IPS DF 6.9 (cell line): ENCODE measurements around the gene GALNTL6.

Experiments
- DNase-seq: peaks from one replicate; pipeline ENCODE4 v3.0.0-alpha.2; 2013; ENCODE audit warnings: low read depth, low spot score
- H3K27ac ChIP-seq: one replicate; pipeline ENCODE4 v1.5.1; 2013; ENCODE audit warnings: low read length, control low read depth
- H3K27me3 ChIP-seq: 2 replicates; pipeline ENCODE4 v1.6.1; 2013; ENCODE audit warnings: mild to moderate bottlenecking, low read length; ENCODE audit not compliant: control insufficient read depth, insufficient read depth
- H3K36me3 ChIP-seq: 2 replicates; pipeline ENCODE4 v1.6.1; 2013; ENCODE audit warnings: low read length; ENCODE audit not compliant: control insufficient read depth, insufficient read depth
- H3K4me1 ChIP-seq: 2 replicates; pipeline ENCODE4 v1.6.1; 2013; ENCODE audit warnings: low read length; ENCODE audit not compliant: control insufficient read depth, insufficient read depth
- H3K4me3 ChIP-seq: 2 replicates; pipeline ENCODE4 v1.5.1; 2013; ENCODE audit warnings: mild to moderate bottlenecking, low read length
- H3K9me3 ChIP-seq: 2 replicates; pipeline ENCODE4 v1.6.1; 2013; ENCODE audit warnings: low read length, inconsistent platforms; ENCODE audit not compliant: control insufficient read depth, insufficient read depth
- WGBS: extraction: QIAGEN DNeasy Blood & Tissue Kit; methylation state at CpG from one replicate; pipeline ENCODE4 v1.1.7; 2013; ENCODE audit warnings: mixed read lengths, missing lambda C conversion rate; ENCODE audit not compliant: insufficient read length, insufficient coverage; 5-methylcytosine and 5-hydroxymethylcytosine counted together

GALNTL6 gene

DNA sequence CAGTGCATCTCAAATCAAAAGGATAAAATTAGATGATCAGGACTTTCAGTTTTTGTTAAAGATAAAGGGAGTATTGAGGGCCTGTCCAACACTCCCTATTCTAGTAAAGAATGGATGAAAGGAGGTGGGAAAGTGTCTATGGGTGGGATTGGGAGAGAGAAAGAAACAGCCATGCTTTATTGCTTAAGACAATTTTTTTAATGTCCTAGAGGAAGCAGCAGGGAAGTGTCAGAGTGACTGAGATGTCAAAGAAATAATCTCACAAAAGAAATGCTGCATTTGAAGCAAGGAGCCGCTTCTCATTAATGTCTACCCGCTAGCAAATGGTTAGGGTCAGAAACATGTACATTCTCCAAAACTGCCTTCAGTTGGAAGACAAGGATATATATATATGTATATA, 1238.0 kb downstream of the GALNTL6 start:
- DNase-seq = no peak
- Histone ChIP-seq H3K27ac (no peak overlapping the region), H3K9me3 (no peaks in the 10 kb centered on the region), H3K4me3 (no peak overlapping the region), H3K36me3 (no peaks in the 10 kb centered on the region), H3K27me3 (no peaks in the 10 kb centered on the region), H3K4me1 (0 out of 2 replicates have a peak, but pooled peaks cover 1% of the 10 kb centered on the region)
- no CpG with 5 or more reads among the region's 2 CpGs for whole genome bisulfite sequencing

GRCh38 chr4:173051716-173052115, 1238.5 kb downstream of the GALNTL6 start:
- no CpG with 5 or more reads among the region's 9 CpGs for WGBS
- H3K9me3 ChIP-seq = no peaks in the 10 kb centered on the region
- H3K4me3 ChIP-seq = no peak overlapping the region
- H3K36me3 ChIP-seq = no peaks in the 10 kb centered on the region
- no peak for DNase-seq
- no peak overlapping the region for H3K27ac ChIP-seq
- 0 out of 2 replicates have a peak, but pooled peaks cover 1% of the 10 kb centered on the region for H3K4me1 ChIP-seq
- no peaks in the 10 kb centered on the region for H3K27me3 ChIP-seq

DNA sequence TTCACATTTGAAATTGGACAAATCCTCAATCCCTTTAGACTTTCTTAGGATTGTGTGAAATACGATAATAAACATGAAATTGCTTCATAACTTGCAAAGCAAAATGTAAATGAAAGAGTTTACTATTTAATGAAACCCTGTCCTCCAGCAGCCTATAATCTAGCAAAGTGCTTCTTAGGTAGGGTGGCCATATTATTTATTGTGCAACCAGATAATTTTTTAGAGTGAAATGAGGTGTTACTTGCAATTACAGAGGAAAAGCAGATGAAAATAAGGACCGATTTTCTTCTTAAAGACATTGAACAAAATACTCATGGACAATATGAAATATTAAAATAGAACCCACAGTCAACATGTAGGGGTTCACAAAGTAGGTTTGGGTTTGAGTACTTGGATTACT, 1239.2 kb downstream of the GALNTL6 start:
- H3K4me1 ChIP-seq = 0 out of 2 replicates have a peak, but pooled peaks cover 1% of the 10 kb centered on the region
- no peak overlapping the region for H3K27ac ChIP-seq
- WGBS = no CpG with 5 or more reads among the region's 2 CpGs
- H3K36me3 ChIP-seq = no peaks in the 10 kb centered on the region
- no peak for DNase-seq
- no peaks in the 10 kb centered on the region for H3K9me3 ChIP-seq
- H3K27me3 ChIP-seq = no peaks in the 10 kb centered on the region
- no peak overlapping the region for H3K4me3 ChIP-seq

DNA sequence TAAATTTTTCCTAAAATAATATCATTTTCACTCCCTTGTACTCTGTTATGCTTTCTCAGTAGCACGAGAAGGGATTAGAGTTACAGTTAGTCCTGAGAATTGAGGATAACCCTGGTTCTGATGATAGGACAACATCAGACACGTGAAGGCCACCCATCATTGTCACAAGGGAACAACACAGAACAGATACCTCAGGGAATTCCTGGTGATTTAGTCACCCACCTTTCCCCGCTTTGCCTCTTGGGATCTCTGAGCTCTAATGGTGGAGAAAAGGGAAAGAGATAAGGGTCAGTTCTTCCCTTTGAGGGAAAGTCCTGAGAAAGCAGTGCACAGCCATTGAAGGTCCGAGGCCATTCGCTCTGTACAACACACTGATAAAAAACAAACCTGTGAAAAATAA, 1243.1 kb downstream of the GALNTL6 start:
- no peaks in the 10 kb centered on the region for H3K36me3 ChIP-seq
- no peaks in the 10 kb centered on the region for H3K27me3 ChIP-seq
- no peaks in the 10 kb centered on the region for H3K9me3 ChIP-seq
- H3K4me1 ChIP-seq = peaks cover 3% of the 10 kb centered on the region; the same call in 1 of the 2 replicates
- DNase-seq = no peak
- H3K27ac ChIP-seq = no peak overlapping the region
- no peak overlapping the region for H3K4me3 ChIP-seq
- no CpG with 5 or more reads among the region's 5 CpGs for WGBS

GRCh38 chr4:173056710-173057109, 1243.5 kb downstream of the GALNTL6 start:
- Histone ChIP-seq H3K27ac (no peak overlapping the region), H3K4me1 (peaks cover 2% of the 10 kb centered on the region; the same call in 1 of the 2 replicates), H3K4me3 (no peak overlapping the region), H3K9me3 (no peaks in the 10 kb centered on the region), H3K36me3 (no peaks in the 10 kb centered on the region), H3K27me3 (no peaks in the 10 kb centered on the region)
- no peak for DNase-seq
- WGBS = no CpG with 5 or more reads among the region's 2 CpGs

- no peak for DNase-seq
- H3K27me3 ChIP-seq = no peaks in the 10 kb centered on the region
- no peak overlapping the region for H3K27ac ChIP-seq
- H3K9me3 ChIP-seq = no peaks in the 10 kb centered on the region
- no peaks in the 10 kb centered on the region for H3K36me3 ChIP-seq
- H3K4me1 ChIP-seq = peaks cover 1% of the 10 kb centered on the region; the same call in 1 of the 2 replicates
- no CpG with 5 or more reads among the region's 3 CpGs for whole genome bisulfite sequencing
- no peak overlapping the region for H3K4me3 ChIP-seq
Observed at GRCh38 chr4:173057442-173057841, 1244.2 kb downstream of the GALNTL6 start.

DNA sequence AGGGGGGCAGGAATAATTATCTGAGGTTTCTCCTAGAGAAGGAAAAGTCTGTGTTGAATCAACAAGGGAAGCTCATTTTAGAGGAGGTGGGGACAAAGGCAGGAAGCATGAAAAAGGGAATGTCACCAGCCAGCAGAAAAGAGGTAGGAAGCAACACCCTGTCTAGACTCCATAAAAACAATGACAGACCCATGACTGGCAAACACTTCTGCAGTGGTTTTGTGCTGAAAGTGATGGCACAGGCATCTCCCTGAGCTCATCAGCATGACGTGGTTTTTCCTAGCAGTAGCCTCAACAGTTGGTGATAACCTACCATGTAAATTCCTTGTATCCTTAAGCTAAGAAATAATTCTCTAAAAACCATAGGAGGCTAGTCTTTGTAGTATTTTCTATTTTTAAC, 1244.7 kb downstream of the GALNTL6 start:
- no peak overlapping the region for H3K4me3 ChIP-seq
- no peak for DNase-seq
- H3K27me3 ChIP-seq = no peaks in the 10 kb centered on the region
- no peaks in the 10 kb centered on the region for H3K9me3 ChIP-seq
- peaks cover 1% of the 10 kb centered on the region; the same call in 1 of the 2 replicates for H3K4me1 ChIP-seq
- H3K36me3 ChIP-seq = no peaks in the 10 kb centered on the region
- no CpG with 5 or more reads among the region's 1 CpG for WGBS
- H3K27ac ChIP-seq = no peak overlapping the region

GRCh38 chr4:173061160-173061559, 1248.0 kb downstream of the GALNTL6 start:
- no peaks in the 10 kb centered on the region for H3K9me3 ChIP-seq
- no peaks in the 10 kb centered on the region for H3K27me3 ChIP-seq
- no peaks in the 10 kb centered on the region for H3K36me3 ChIP-seq
- H3K4me1 ChIP-seq = peaks cover 1% of the 10 kb centered on the region; the same call in 1 of the 2 replicates
- H3K4me3 ChIP-seq = no peak overlapping the region
- no CpG with 5 or more reads among the region's 4 CpGs for WGBS
- H3K27ac ChIP-seq = no peak overlapping the region
- DNase-seq = no peak

DNA sequence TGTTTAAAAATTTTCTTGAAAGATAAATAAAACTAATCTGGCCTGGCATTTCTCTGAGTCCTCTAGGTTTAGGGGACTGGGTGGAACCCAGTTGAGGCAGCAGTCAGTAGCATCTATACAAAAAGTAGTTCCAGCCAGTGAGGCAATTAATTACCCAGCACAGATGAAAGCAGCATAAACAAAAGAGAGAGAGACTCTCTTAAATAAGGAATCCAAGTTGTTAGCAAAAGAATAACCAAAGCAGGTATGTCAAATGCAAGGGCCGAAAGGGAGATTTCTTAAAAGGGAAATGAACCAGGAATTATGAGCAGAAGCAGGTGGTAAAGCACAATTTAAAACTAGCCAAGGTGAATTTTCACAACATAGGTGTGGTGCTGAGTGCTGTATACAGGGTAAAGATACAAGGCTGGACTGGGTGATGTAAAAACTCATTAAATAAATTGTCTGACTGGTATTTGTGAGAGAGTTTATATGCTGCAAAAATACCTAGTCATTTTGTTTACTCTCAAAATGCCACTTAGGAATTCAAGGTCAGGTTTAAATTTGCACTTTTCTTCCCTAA, 1260.8 kb downstream of the GALNTL6 start:
- H3K36me3 ChIP-seq = no peaks in the 10 kb centered on the region; the same call in 1 of the 2 replicates
- H3K4me1 ChIP-seq = peaks cover 3% of the 10 kb centered on the region; the same call in 1 of the 2 replicates
- peak; percentile 48 for DNase-seq
- peak overlapping the region; percentile 21 for H3K27ac ChIP-seq
- WGBS = no CpG with 5 or more reads among the region's 1 CpG
- peaks cover 2% of the 10 kb centered on the region for H3K9me3 ChIP-seq
- H3K4me3 ChIP-seq = no peak overlapping the region
- H3K27me3 ChIP-seq = no peaks in the 10 kb centered on the region

DNA sequence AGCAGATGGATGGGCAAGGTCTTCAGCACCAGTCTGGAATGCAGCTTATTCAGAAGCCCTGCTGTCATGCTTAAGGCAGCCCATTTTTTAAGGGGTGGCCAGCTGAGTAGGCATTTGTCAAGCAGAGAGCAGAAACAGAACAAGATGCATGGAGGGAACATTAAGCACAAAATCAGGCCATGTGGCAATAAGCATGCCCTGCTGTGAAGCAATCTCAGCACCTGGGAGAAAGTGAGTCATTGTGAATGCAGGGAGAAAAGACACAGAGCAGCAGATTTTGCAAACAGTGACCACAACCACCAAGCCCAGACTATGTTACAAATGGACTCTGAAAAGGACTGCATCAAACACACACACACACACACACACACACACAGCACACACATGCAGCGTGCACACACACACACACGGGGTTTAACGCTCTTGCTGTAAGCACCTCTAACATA, 1261.3 kb downstream of the GALNTL6 start:
- DNase-seq = peak; percentile 90

More for the DNA sequence above, 1261.3 kb downstream of the GALNTL6 start:
- Histone ChIP-seq H3K4me3 (no peak overlapping the region), H3K9me3 (peaks cover 2% of the 10 kb centered on the region), H3K4me1 (peaks cover 3% of the 10 kb centered on the region; the same call in 1 of the 2 replicates), H3K27ac (peak overlapping the region; percentile 21), H3K27me3 (no peaks in the 10 kb centered on the region), H3K36me3 (no peaks in the 10 kb centered on the region; the same call in 1 of the 2 replicates)
- no CpG with 5 or more reads among the region's 3 CpGs for WGBS
